IPS-15b (cell line): ENCODE data around the gene ABHD1.

Experiments
- H3K27me3 ChIP-seq: one replicate; pipeline ENCODE4 v1.6.1; 2013; ENCODE audit warnings: low read length; ENCODE audit not compliant: control insufficient read depth, insufficient read depth
- H3K36me3 ChIP-seq: one replicate; pipeline ENCODE4 v1.6.1; 2013; ENCODE audit warnings: low read length; ENCODE audit not compliant: control insufficient read depth, insufficient read depth
- H3K4me1 ChIP-seq: one replicate; pipeline ENCODE4 v1.6.1; 2013; ENCODE audit warnings: mild to moderate bottlenecking, low read length; ENCODE audit not compliant: control insufficient read depth, insufficient read depth
- H3K4me3 ChIP-seq: one replicate; pipeline ENCODE4 v1.5.1; 2013; ENCODE audit warnings: low read depth, low read length
- H3K9ac ChIP-seq: one replicate; pipeline ENCODE4 v1.6.1; 2013; ENCODE audit warnings: low read depth, mild to moderate bottlenecking, low read length
- H3K9me3 ChIP-seq: one replicate; pipeline ENCODE4 v1.6.1; 2013; ENCODE audit warnings: mild to moderate bottlenecking, low read length; ENCODE audit not compliant: control insufficient read depth, insufficient read depth

ABHD1 gene

GRCh38 chr2:27082773-27083409 lies 40.7 kb upstream of the ABHD1 start:
- Histone ChIP-seq H3K9me3 (no peaks in the 10 kb centered on the region), H3K27me3 (peaks cover 12% of the 10 kb centered on the region), H3K4me1 (peaks cover 3% of the 10 kb centered on the region), H3K36me3 (no peaks in the 10 kb centered on the region), H3K9ac (no peak overlapping the region), H3K4me3 (no peak overlapping the region)

DNA sequence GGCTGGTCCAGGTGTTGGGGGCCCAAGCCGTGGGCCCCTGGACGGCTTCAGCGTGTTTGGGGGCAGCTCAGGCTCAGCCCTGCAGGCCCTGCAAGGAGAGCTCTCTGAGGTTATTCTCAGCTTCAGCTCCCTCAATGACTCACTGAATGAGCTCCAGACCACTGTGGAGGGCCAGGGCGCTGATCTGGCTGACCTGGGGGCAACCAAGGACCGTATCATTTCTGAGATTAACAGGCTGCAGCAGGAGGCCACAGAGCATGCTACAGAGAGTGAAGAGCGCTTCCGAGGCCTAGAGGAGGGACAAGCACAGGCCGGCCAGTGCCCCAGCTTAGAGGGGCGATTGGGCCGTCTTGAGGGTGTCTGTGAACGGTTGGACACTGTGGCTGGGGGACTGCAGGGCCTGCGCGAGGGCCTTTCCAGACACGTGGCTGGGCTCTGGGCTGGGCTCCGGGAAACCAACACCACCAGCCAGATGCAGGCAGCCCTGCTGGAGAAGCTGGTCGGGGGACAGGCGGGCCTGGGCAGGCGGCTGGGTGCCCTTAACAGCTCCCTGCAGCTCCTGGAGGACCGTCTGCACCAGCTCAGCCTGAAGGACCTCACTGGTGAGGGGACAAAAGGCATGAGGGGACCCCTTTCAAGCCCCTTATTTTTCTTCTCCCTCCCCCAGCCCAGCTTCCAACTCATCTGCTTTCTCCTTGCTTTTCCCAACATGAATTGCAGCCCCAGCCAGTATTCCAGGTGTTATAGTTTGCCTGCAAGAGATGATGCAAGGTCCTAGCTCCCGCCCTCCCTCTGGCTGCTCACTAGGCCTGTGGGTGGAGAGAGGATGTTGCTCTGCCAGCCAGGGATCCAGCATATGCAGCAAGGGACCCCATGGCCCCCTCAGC lies 40.0 kb upstream of the ABHD1 start:
- Histone ChIP-seq H3K27me3 (peaks cover 15% of the 10 kb centered on the region), H3K36me3 (no peaks in the 10 kb centered on the region), H3K9me3 (no peaks in the 10 kb centered on the region), H3K4me3 (no peak overlapping the region), H3K4me1 (peaks cover 3% of the 10 kb centered on the region), H3K9ac (no peak overlapping the region)

DNA sequence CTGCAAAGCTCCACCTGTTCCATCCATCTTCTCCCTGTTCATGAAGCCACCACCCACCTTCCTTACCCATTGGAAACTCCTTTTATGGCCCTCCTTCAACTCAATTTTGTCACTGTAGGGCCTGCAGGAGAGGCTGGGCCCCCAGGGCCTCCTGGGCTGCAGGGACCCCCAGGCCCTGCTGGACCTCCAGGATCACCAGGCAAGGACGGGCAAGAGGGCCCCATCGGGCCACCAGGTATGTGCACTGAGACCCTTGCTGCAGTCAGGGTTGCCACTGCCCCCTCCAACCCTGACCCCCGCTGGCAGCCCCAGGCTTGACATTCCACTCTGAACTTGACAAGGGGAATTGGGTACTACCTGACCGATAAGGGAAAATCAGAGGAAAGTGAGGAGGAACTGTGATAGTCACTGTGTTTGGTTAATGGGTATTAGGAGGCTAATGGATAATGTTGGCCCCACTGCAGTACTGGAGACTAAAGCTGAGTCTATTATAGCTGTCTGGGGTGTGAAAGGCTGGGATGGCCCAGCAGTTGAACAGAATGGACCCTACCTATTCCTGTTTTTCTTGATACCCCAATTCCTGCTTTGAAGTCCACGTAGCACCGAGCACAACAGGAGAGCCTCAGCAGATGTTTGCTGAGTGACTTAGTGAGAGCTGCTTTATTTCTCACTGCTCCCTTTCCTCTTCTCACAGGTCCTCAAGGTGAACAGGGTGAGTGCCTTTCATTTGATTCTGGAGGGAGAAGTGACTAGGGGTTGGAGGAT lies 39.1 kb upstream of the ABHD1 start:
- Histone ChIP-seq H3K4me1 (peaks cover 3% of the 10 kb centered on the region), H3K9ac (no peak overlapping the region), H3K36me3 (no peaks in the 10 kb centered on the region), H3K9me3 (no peaks in the 10 kb centered on the region), H3K4me3 (no peak overlapping the region), H3K27me3 (peaks cover 15% of the 10 kb centered on the region)

GRCh38 chr2:27085062-27085672 lies 38.4 kb upstream of the ABHD1 start:
- no peaks in the 10 kb centered on the region for H3K36me3 ChIP-seq
- H3K4me3 ChIP-seq, result peak overlapping the region; percentile 74
- H3K9ac ChIP-seq, result peak overlapping the region; percentile 60
- no peaks in the 10 kb centered on the region for H3K9me3 ChIP-seq
- H3K27me3 ChIP-seq, result peaks cover 15% of the 10 kb centered on the region
- H3K4me1 ChIP-seq, result peaks cover 3% of the 10 kb centered on the region

DNA sequence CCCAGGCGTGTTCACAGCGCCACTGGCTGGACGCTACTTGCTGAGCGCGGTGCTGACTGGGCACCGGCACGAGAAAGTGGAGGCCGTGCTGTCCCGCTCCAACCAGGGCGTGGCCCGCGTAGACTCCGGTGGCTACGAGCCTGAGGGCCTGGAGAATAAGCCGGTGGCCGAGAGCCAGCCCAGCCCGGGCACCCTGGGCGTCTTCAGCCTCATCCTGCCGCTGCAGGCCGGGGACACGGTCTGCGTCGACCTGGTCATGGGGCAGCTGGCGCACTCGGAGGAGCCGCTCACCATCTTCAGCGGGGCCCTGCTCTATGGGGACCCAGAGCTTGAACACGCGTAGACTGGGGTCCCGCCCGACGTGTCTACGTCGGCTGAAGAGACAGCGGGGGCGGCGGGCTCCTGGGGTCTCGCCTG lies 37.9 kb upstream of the ABHD1 start:
- no peaks in the 10 kb centered on the region for H3K36me3 ChIP-seq
- H3K4me3 ChIP-seq, result peak overlapping the region; percentile 74
- peak overlapping the region; percentile 60 for H3K9ac ChIP-seq
- H3K27me3 ChIP-seq, result peaks cover 15% of the 10 kb centered on the region
- H3K4me1 ChIP-seq, result peaks cover 3% of the 10 kb centered on the region
- no peaks in the 10 kb centered on the region for H3K9me3 ChIP-seq

DNA sequence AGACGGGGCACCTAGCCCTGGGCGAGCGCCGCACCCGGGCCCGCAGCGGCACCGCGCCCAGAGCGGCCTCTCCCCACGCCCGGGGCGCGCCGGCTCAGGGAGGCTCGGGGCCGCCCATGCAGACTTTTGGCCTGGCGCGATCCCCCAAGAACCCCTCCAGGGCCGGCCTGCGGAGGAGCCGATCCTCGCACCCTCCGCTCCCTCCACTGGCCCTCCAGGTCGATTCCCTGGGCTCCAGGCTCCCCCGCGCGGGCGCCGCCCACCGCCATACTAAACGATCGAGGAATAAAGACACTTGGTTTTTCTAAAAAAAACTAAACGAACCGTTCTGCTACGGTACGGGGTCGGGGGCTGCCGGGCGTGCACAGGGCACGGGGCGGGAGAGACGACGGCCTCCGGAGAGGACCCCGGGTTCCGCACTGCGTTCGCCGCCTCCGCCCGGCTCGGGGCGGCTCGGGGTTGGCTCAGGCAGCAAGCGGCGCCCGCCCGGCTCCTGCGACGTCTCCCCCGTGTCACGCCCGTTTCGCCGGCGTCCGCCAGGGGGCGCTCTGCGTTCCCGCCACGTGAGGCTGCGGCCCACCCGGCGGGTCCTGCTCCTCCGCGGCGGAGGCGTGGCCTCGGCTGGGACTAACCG lies 37.4 kb upstream of the ABHD1 start:
- Histone ChIP-seq H3K27me3 (peaks cover 15% of the 10 kb centered on the region), H3K9ac (peak overlapping the region; percentile 73), H3K9me3 (no peaks in the 10 kb centered on the region), H3K4me1 (peaks cover 3% of the 10 kb centered on the region), H3K36me3 (no peaks in the 10 kb centered on the region), H3K4me3 (peak overlapping the region; percentile 74)

- H3K27me3 ChIP-seq, result peaks cover 15% of the 10 kb centered on the region
- no peaks in the 10 kb centered on the region for H3K9me3 ChIP-seq
- H3K4me3 ChIP-seq, result peak within 1 kb of the TSS; percentile 80
- H3K4me1 ChIP-seq, result peaks cover 3% of the 10 kb centered on the region
- no peaks in the 10 kb centered on the region for H3K36me3 ChIP-seq
- H3K9ac ChIP-seq, result peak within 1 kb of the TSS; percentile 73
Measured at GRCh38 chr2:27086724-27087593, 36.7 kb upstream of the ABHD1 start, which contains the start of gene KHK. TSS of gene KHK (plus strand) at chr2:27086772. CDS start at chr2:27087260, 488 bp downstream.

DNA sequence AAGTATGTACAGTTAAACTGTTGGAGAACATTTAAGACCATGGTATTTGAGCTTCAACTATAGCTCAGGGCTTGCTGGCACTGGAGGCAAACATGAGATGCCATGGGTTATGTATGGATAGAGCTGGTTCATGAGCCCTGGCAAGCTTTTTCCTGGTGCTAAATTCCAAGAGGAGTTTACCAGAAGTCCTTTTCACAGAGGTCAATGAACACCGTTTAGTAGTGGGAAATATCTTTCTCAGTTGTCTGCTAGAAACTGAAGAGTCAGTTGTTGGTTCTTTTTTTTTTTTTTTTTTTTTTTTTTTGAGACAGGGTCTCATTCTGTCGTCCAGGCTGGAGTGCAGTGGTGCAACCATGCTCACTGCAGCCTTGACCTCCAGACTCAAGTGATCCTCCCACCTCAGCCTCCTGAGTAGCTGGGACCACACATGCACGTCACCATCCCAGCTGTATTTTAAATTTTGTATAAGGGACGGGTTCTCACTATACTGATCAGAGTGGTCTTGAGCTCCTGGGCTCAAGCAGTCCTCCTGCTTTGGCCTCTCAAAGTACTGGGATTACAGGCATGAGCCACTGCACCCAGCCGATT lies 35.7 kb upstream of the ABHD1 start:
- Histone ChIP-seq H3K9me3 (no peaks in the 10 kb centered on the region), H3K4me1 (peaks cover 3% of the 10 kb centered on the region), H3K9ac (no peak overlapping the region), H3K36me3 (no peaks in the 10 kb centered on the region), H3K4me3 (no peak overlapping the region), H3K27me3 (peaks cover 15% of the 10 kb centered on the region)

DNA sequence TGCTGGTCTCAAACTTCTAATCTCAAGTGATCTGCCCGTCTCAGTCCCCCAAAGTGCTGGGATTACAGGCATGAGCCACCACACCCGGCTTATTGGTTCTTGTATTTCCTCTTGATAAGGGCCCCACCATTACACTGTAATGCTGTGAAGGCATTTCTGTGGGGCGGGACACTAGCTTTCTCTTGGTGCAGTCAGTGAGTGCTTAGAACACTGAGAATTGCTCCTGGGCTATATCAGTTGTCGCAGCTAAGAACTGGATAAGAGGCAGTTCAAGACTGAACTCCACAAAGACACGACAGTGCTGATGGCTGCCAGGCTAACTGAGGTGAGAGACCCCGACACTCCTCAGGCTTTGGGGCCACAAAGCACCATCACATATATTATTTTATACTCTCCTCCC lies 35.0 kb upstream of the ABHD1 start:
- Histone ChIP-seq H3K36me3 (no peaks in the 10 kb centered on the region), H3K27me3 (peaks cover 15% of the 10 kb centered on the region), H3K4me1 (peaks cover 3% of the 10 kb centered on the region), H3K9ac (no peak overlapping the region), H3K9me3 (no peaks in the 10 kb centered on the region), H3K4me3 (no peak overlapping the region)
